Measurements from ENCODE around the gene FMOD.

Gene FMOD

GRCh38 chr1:203346060-203346768 lies 4.7 kb downstream of the FMOD start:
- H3K4me3 ChIP-seq (ENCODE audit: low read depth, low read length) = no peak overlapping the region
- TF ChIP-seq ZNF48 (tag by site-specific recombination; IDR thresholded peaks at IDR 0.05) = no peak
- peak; percentile 59; the same call in 1 of the 2 replicates for TF ChIP-seq WT1 (tag by site-specific recombination; IDR thresholded peaks at IDR 0.05)
- TF ChIP-seq ZIC2 (tag by site-specific recombination; IDR thresholded peaks at IDR 0.05) = peak; percentile 94
- no peak for TF ChIP-seq ZNF692 (tag by site-specific recombination; IDR thresholded peaks at IDR 0.05)
- peak; percentile 55; the same call in 1 of the 2 replicates for TF ChIP-seq TCF7L2 (IDR thresholded peaks at IDR 0.05; ENCODE audit: borderline replicate concordance, low read depth, low read length)
- H3K9me3 ChIP-seq (ENCODE audit: control insufficient read depth, insufficient read depth, low read depth, low read length) = no peaks in the 10 kb centered on the region
- no peaks in the 10 kb centered on the region for H3K36me3 ChIP-seq (ENCODE audit: control insufficient read depth in 2 of 2, insufficient read depth in 1 of 2, low read length in 2 of 2)
- H3K27ac ChIP-seq (ENCODE audit: extremely low read depth, low read depth, low read length) = no peak overlapping the region
- H3K4me1 ChIP-seq (ENCODE audit: control insufficient read depth, insufficient read depth, low read length) = no peaks in the 10 kb centered on the region
- POLR2A ChIA-PET = interaction anchor here (0.7 kb wide), 1 partner anchor 137 kb away, joined by 3 read pairs; no protein-coding TSS in a partner anchor
- CTCF ChIA-PET = interaction anchor here (0.6 to 16.4 kb wide), 9 partner anchors 9 to 356 kb away, joined by 3 to 371 read pairs (median 5); partner anchors contain the start of gene PRELP

GRCh38 chr1:203343956-203344754 lies 6.8 kb downstream of the FMOD start:
- ChIA-PET POLR2A (no interaction called here), CTCF (interaction anchor here (0.6 to 16.4 kb wide), 10 partner anchors 10 to 358 kb away, joined by 3 to 371 read pairs (median 4); no protein-coding TSS in a partner anchor)
- H3K9me3 ChIP-seq (ENCODE audit: control insufficient read depth, insufficient read depth, low read depth, low read length) = no peaks in the 10 kb centered on the region
- H3K27ac ChIP-seq (ENCODE audit: extremely low read depth, low read depth, low read length) = no peak overlapping the region
- no peaks in the 10 kb centered on the region for H3K36me3 ChIP-seq (ENCODE audit: control insufficient read depth in 2 of 2, insufficient read depth in 1 of 2, low read length in 2 of 2)
- no peaks in the 10 kb centered on the region for H3K4me1 ChIP-seq (ENCODE audit: control insufficient read depth, insufficient read depth, low read length)
- H3K4me3 ChIP-seq (ENCODE audit: low read depth, low read length) = no peak overlapping the region
- no peak for TF ChIP-seq ZNF785 (tag by site-specific recombination; IDR thresholded peaks at IDR 0.05)
- TF ChIP-seq TCF7L2 (IDR thresholded peaks at IDR 0.05; ENCODE audit: borderline replicate concordance, low read depth, low read length) = no peak
- TF ChIP-seq MZF1 (tag by site-specific recombination; IDR thresholded peaks at IDR 0.05; ENCODE audit: borderline replicate concordance) = no peak
- no peak for TF ChIP-seq ZFP41 (tag by site-specific recombination; IDR thresholded peaks at IDR 0.05; ENCODE audit: borderline replicate concordance)
- TF ChIP-seq ZNF248 (tag by site-specific recombination; IDR thresholded peaks at IDR 0.05) = no peak
- TF ChIP-seq ZNF266 (tag by site-specific recombination; IDR thresholded peaks at IDR 0.05; ENCODE audit: low read depth) = no peak
- TF ChIP-seq ZNF518A (tag by site-specific recombination; conservative IDR thresholded peaks at IDR 0.05; ENCODE audit: low read depth) = no peak
- no peak for TF ChIP-seq RBAK (tag by site-specific recombination; IDR thresholded peaks at IDR 0.05)
- no peak for TF ChIP-seq ATF2 (tag by site-specific recombination; IDR thresholded peaks at IDR 0.05; ENCODE audit: low read depth)
- TF ChIP-seq ZNF76 (tag by site-specific recombination; IDR thresholded peaks at IDR 0.05; ENCODE audit: borderline replicate concordance, low read depth) = no peak
- no peak for TF ChIP-seq ZNF18 (tag by site-specific recombination; IDR thresholded peaks at IDR 0.05)
- no peak for TF ChIP-seq ZBTB48 (tag by site-specific recombination; IDR thresholded peaks at IDR 0.05)
- no peak for TF ChIP-seq ZNF211 (tag by site-specific recombination; IDR thresholded peaks at IDR 0.05; ENCODE audit: low read depth)
- no peak for TF ChIP-seq TSHZ1 (tag by site-specific recombination; IDR thresholded peaks at IDR 0.05; ENCODE audit: borderline replicate concordance)
